Loucy (cell line): ENCODE measurements around the gene IQCH.
"Not testable (repeated sequence)": the region's sequence is repeated elsewhere in the genome, so short reads cannot be mapped to it uniquely, and the experiment has no call there.

ENCODE experiments used
- H2AFZ ChIP-seq: fragments of 200-600 bp; sonication (generic); 2 replicates; pipeline ENCODE4 v1.6.0; 2016; ENCODE audit warnings: antibody characterized with exemption, mild to moderate bottlenecking, low read length, moderate library complexity
- H3F3A ChIP-seq: fragments of 200-600 bp; 2 replicates; pipeline ENCODE4 v1.6.0; 2016; ENCODE audit warnings: antibody characterized with exemption, low read depth, mild to moderate bottlenecking
- H3K27me3 ChIP-seq: fragments of 200-600 bp; sonication (generic); 2 replicates; pipeline ENCODE4 v1.6.1; 2014; ENCODE audit warnings: low read length, mild to moderate bottlenecking; ENCODE audit not compliant: insufficient read depth, poor library complexity, severe bottlenecking
- H3K36me3 ChIP-seq: fragments of 200-600 bp; sonication (generic); 2 replicates; pipeline ENCODE4 v1.6.1; 2016; ENCODE audit warnings: low read length; ENCODE audit not compliant: insufficient read depth
- H3K4me1 ChIP-seq: fragments of 200-600 bp; sonication (generic); 2 replicates; pipeline ENCODE4 v1.5.1; 2014; ENCODE audit warnings: low read length, mild to moderate bottlenecking; ENCODE audit not compliant: insufficient read depth, poor library complexity, severe bottlenecking
- H3K4me2 ChIP-seq: fragments of 200-600 bp; sonication (generic); 2 replicates; pipeline ENCODE4 v1.6.0; 2014; ENCODE audit warnings: antibody characterized with exemption, low read length, low read depth, mild to moderate bottlenecking; ENCODE audit not compliant: poor library complexity, severe bottlenecking
- H3K4me3 ChIP-seq: fragments of 200-600 bp; sonication (generic); 2 replicates; pipeline ENCODE4 v1.5.1; 2014; ENCODE audit warnings: low read length, mild to moderate bottlenecking, mixed read lengths; ENCODE audit not compliant: poor library complexity, severe bottlenecking
- H3K79me2 ChIP-seq: fragments of 200-600 bp; sonication (generic); 2 replicates; pipeline ENCODE4 v1.6.1; 2014; ENCODE audit warnings: low read length; ENCODE audit not compliant: insufficient read depth
- H3K9ac ChIP-seq: fragments of 200-600 bp; sonication (generic); 2 replicates; pipeline ENCODE4 v1.6.0; 2014; ENCODE audit warnings: mild to moderate bottlenecking, low read depth, low read length, moderate library complexity; ENCODE audit not compliant: poor library complexity, severe bottlenecking
- H3K9me2 ChIP-seq: fragments of 200-600 bp; sonication (generic); replicated peaks from 2 replicates; pipeline ENCODE4 v1.6.1; 2016; ENCODE audit warnings: low read depth, low read length, mixed read lengths
- H3K9me3 ChIP-seq: fragments of 200-600 bp; sonication (generic); 2 replicates; pipeline ENCODE4 v1.6.1; 2014; ENCODE audit warnings: mild to moderate bottlenecking, antibody characterized with exemption, low read length, low read depth; ENCODE audit not compliant: insufficient read depth
- H4K20me1 ChIP-seq: fragments of 200-600 bp; sonication (generic); 2 replicates; pipeline ENCODE4 v1.6.0; 2014; ENCODE audit warnings: antibody characterized with exemption, low read length, mild to moderate bottlenecking; ENCODE audit not compliant: insufficient read depth, poor library complexity, severe bottlenecking
- EZH2phosphoT487 ChIP-seq: fragments of 200-600 bp; IDR thresholded peaks from 2 replicates; pipeline ENCODE4 v1.6.1; 2018; ENCODE audit warnings: antibody characterized with exemption, mild to moderate bottlenecking, moderate library complexity, borderline replicate concordance
- TF ChIP-seq, protein P1 (sequence below): fragments of 200-600 bp; sonication (generic); conservative IDR thresholded peaks from 2 replicates; pipeline ENCODE4 v1.5.1; 2014; ENCODE audit warnings: mild to moderate bottlenecking, antibody characterized with exemption, low read length

The IQCH gene

DNA sequence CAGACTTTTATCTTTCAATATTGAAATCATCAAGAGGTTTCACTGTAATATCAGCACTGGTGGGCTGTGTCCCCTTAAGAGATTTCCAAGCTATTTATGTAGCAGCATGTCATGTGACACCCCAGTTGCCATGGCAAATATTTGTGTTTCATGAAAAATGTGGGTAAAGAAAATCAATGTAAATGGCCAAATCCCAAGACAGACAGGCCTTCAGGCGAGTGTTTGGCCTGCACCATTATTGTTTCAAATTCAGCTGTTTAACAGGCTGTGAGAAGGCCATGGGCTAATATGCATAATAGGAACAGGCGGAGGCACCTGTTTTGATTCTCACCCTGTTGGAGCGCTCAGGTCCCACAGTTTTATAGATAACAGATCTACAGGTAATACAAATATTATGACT, 104.2 kb downstream of the IQCH start:
- Histone ChIP-seq H2AFZ (no peak overlapping the region), H3K27me3 (no peaks in the 10 kb centered on the region), H3K4me2 (no peak overlapping the region), H3F3A (no peaks in the 10 kb centered on the region), H3K9me3 (no peaks in the 10 kb centered on the region), H3K36me3 (no peaks in the 10 kb centered on the region), H3K9ac (no peak overlapping the region), H3K9me2 (no peaks in the 10 kb centered on the region), H3K4me1 (no peaks in the 10 kb centered on the region), H4K20me1 (no peaks in the 10 kb centered on the region), H3K4me3 (no peak overlapping the region), H3K79me2 (no peaks in the 10 kb centered on the region)
- TF ChIP-seq, protein P1, sequence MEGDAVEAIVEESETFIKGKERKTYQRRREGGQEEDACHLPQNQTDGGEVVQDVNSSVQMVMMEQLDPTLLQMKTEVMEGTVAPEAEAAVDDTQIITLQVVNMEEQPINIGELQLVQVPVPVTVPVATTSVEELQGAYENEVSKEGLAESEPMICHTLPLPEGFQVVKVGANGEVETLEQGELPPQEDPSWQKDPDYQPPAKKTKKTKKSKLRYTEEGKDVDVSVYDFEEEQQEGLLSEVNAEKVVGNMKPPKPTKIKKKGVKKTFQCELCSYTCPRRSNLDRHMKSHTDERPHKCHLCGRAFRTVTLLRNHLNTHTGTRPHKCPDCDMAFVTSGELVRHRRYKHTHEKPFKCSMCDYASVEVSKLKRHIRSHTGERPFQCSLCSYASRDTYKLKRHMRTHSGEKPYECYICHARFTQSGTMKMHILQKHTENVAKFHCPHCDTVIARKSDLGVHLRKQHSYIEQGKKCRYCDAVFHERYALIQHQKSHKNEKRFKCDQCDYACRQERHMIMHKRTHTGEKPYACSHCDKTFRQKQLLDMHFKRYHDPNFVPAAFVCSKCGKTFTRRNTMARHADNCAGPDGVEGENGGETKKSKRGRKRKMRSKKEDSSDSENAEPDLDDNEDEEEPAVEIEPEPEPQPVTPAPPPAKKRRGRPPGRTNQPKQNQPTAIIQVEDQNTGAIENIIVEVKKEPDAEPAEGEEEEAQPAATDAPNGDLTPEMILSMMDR: no peak

DNA sequence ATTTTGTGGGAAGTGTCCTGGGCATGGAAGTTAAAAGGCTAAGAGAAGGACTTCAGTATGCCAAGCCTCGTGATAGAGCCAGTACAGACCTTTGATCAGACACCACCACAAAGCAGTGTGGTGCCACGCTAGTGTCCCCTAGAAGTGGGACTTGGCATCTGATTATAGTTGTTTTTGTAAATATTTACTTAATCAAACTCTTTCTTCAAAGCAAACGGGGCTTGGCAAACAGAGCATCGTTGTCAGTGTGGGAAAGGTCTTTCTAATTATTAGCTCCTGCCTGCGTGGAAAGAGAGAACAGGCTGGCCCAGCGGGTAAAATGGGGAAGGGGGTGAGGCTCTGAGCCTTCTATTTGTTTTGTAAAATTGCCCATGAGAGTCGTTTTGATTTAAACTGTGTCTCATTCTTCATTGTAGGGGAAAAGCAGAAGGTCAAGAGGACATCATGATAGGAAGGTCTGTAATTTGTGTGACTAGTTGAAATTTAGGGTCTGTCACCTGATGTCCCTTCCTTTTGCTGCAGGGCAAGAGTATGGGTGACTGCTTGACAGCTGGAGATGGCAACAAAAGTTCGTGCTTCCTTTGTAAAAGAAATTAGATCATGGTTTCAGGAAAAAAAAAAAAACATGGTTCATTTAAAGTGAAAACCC, 105.0 kb downstream of the IQCH start:
- Histone ChIP-seq H3K79me2 (no peaks in the 10 kb centered on the region), H3K4me1 (no peaks in the 10 kb centered on the region), H2AFZ (no peak overlapping the region), H3K27me3 (no peaks in the 10 kb centered on the region), H3K9ac (no peak overlapping the region), H3K4me2 (no peak overlapping the region), H3F3A (no peaks in the 10 kb centered on the region), H3K36me3 (no peaks in the 10 kb centered on the region), H3K9me2 (no peaks in the 10 kb centered on the region), H3K9me3 (no peaks in the 10 kb centered on the region), H3K4me3 (no peak overlapping the region), H4K20me1 (no peaks in the 10 kb centered on the region)
- TF ChIP-seq EZH2phosphoT487: no peak
- TF ChIP-seq, protein P1: no peak

DNA sequence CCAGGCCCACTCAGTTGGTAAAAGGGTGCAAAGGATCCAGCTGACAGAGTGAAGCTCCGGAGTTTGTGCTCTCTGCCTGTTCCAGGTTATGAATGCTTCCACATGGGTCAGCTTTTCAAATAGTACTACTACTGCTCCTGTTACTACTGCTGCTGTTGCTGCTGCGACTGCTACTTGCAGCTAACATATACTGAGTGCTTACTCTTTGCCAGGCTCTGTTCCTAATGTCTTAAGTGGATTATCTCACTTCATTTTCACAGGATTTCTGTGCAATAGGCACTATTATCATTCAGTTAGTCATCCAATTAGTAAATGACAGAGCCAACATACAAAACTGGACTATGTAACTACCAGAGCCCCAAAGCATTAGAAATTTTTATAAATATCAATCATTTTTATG, 106.5 kb downstream of the IQCH start:
- Histone ChIP-seq H3K9me3 (no peaks in the 10 kb centered on the region), H4K20me1 (no peaks in the 10 kb centered on the region), H3K27me3 (no peaks in the 10 kb centered on the region), H3K4me1 (no peaks in the 10 kb centered on the region), H3K79me2 (no peaks in the 10 kb centered on the region), H3F3A (no peaks in the 10 kb centered on the region), H3K4me3 (no peak overlapping the region), H3K36me3 (no peaks in the 10 kb centered on the region), H3K4me2 (no peak overlapping the region), H2AFZ (no peak overlapping the region), H3K9me2 (no peaks in the 10 kb centered on the region), H3K9ac (no peak overlapping the region)
- no peak for TF ChIP-seq EZH2phosphoT487
- TF ChIP-seq, protein P1: no peak

DNA sequence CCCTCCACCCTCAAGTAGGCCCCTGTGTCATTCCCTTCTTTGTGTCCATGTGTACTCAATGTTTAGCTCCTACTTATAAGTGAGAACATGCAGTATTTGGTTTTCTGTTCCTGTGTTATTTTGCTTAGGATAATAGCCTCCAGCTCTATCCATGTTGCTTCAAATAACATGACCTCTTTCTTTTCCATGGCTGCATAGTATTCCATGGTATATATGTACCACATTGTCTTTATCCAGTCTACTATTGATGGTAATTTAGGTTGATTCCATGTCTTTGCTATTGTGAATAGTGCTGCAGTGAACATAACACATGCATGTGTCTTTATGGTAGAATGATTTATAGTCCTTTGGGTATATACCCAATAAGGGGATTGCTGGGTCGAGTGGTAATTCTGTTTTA, 109.1 kb downstream of the IQCH start:
- not testable (repeated sequence) for H3F3A ChIP-seq, H3K4me1 ChIP-seq, H3K9me2 ChIP-seq, H3K4me2 ChIP-seq, H3K36me3 ChIP-seq, H3K4me3 ChIP-seq, H4K20me1 ChIP-seq, H3K79me2 ChIP-seq, H3K27me3 ChIP-seq, H2AFZ ChIP-seq, H3K9me3 ChIP-seq, H3K9ac ChIP-seq
